ENCODE measurements around the gene PCDHB14.
"Not testable (repeated sequence)": the region's sequence is repeated elsewhere in the genome, so short reads cannot be mapped to it uniquely, and the experiment has no call there.

The PCDHB14 gene

DNA sequence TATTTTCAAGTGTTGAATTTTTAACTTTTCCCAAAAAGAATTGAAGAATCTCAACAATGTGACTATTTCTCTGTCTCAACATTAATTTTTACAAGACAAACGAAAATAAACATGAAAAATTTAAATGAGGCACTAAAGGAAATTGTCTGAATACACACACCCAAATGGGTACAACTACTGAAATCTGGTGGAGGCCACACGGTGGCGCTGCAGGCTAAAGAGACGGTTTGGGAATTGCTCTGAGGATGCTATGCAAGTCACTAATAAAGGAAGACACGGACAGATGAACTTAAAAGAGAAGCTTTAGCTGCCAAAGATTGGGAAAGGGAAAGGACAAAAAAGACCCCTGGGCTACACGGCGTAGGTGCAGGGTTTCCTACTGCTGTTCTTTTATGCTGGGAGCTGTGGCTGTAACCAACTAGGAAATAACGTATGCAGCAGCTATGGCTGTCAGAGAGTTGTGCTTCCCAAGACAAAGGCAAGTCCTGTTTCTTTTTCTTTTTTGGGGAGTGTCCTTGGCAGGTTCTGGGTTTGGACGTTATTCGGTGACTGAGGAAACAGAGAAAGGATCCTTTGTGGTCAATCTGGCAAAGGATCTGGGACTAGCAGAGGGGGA, 30.9 kb upstream of the PCDHB14 start, which contains the start of gene PCDHB10:
TSS of gene PCDHB10 (plus strand) at position 244 of the 616 bp plus-strand sequence. CDS start at position 444, 200 bp downstream.
- Histone ChIP-seq H3K9ac (no peak within 1 kb of the TSS), H3K79me2 (ENCODE audit: insufficient read depth, low read depth) (no peaks in the 10 kb centered on the region), H3K27ac (no peak within 1 kb of the TSS), H2AFZ (ENCODE audit: low read depth) (peak within 1 kb of the TSS; percentile 51; the same call in 1 of the 2 replicates), H4K20me1 (ENCODE audit: insufficient read depth) (no peaks in the 10 kb centered on the region), H3K27me3 (ENCODE audit: insufficient read depth, low read depth) (no peaks in the 10 kb centered on the region), H3K4me2 (no peak within 1 kb of the TSS), H3K4me1 (ENCODE audit: low read depth, poor library complexity, severe bottlenecking) (no peaks in the 10 kb centered on the region), H3K36me3 (ENCODE audit: insufficient read depth) (no peaks in the 10 kb centered on the region), H3K4me3 (IDR thresholded peaks at IDR 0.05; ENCODE audit: insufficient read depth, low read depth, low read length) (no peak within 1 kb of the TSS)
- TF ChIP-seq, protein P1, sequence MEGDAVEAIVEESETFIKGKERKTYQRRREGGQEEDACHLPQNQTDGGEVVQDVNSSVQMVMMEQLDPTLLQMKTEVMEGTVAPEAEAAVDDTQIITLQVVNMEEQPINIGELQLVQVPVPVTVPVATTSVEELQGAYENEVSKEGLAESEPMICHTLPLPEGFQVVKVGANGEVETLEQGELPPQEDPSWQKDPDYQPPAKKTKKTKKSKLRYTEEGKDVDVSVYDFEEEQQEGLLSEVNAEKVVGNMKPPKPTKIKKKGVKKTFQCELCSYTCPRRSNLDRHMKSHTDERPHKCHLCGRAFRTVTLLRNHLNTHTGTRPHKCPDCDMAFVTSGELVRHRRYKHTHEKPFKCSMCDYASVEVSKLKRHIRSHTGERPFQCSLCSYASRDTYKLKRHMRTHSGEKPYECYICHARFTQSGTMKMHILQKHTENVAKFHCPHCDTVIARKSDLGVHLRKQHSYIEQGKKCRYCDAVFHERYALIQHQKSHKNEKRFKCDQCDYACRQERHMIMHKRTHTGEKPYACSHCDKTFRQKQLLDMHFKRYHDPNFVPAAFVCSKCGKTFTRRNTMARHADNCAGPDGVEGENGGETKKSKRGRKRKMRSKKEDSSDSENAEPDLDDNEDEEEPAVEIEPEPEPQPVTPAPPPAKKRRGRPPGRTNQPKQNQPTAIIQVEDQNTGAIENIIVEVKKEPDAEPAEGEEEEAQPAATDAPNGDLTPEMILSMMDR (conservative IDR thresholded peaks at IDR 0.05; ENCODE audit: low read depth, low read length), result peak; percentile 76; the same call in 1 of the 2 replicates

- not testable (repeated sequence) for H3K4me2 ChIP-seq; H3K4me1 ChIP-seq (ENCODE audit: low read depth, poor library complexity, severe bottlenecking)
These were observed 28.8 kb upstream of the PCDHB14 start for GRCh38 chr5:141194332-141194731.

DNA sequence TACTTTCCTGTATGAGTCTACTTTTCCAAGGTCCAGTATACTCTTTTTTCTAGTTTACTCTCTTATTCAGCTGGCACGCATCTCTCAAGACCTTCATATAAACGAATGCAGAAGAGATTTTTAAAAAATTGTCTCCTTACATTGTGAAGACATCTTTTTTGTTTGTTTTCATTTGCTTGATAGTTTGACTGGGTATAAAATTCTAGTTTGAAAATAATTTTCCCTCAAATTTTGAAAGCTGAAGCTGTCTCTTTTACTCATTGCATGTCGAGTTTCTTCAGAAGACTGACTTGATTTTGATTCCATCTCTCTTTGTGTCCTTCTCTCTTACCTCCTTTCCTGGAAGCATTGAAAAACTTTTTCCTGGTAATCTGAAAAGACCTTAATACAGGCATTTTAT, 26.8 kb upstream of the PCDHB14 start:
- TF ChIP-seq, protein P1 (conservative IDR thresholded peaks at IDR 0.05; ENCODE audit: low read depth, low read length), result no peak
- no peak overlapping the region for H3K27ac ChIP-seq

More at GRCh38 chr5:141194332-141194731, 28.8 kb upstream of the PCDHB14 start:
- H3K27me3 ChIP-seq (ENCODE audit: insufficient read depth, low read depth); H3K79me2 ChIP-seq (ENCODE audit: insufficient read depth, low read depth); H2AFZ ChIP-seq (ENCODE audit: low read depth); H3K27ac ChIP-seq; H3K36me3 ChIP-seq (ENCODE audit: insufficient read depth); H3K9ac ChIP-seq; H3K4me3 ChIP-seq (IDR thresholded peaks at IDR 0.05; ENCODE audit: insufficient read depth, low read depth, low read length); H4K20me1 ChIP-seq (ENCODE audit: insufficient read depth): not testable (repeated sequence)

GRCh38 chr5:141199359-141200235, 23.5 kb upstream of the PCDHB14 start, which contains the start of gene PCDHB11:
Gene PCDHB11 (plus strand): TSS chr5:141199627. CDS start chr5:141199775, 148 bp downstream.
- no peaks in the 10 kb centered on the region for H4K20me1 ChIP-seq (ENCODE audit: insufficient read depth)
- no peak within 1 kb of the TSS for H3K4me2 ChIP-seq
- no peak within 1 kb of the TSS for H3K9ac ChIP-seq
- no peaks in the 10 kb centered on the region for H3K36me3 ChIP-seq (ENCODE audit: insufficient read depth)
- no peak within 1 kb of the TSS for H3K4me3 ChIP-seq (IDR thresholded peaks at IDR 0.05; ENCODE audit: insufficient read depth, low read depth, low read length)
- TF ChIP-seq, protein P1 (conservative IDR thresholded peaks at IDR 0.05; ENCODE audit: low read depth, low read length), result peak; percentile 40; the same call in 1 of the 2 replicates
- no peaks in the 10 kb centered on the region for H3K4me1 ChIP-seq (ENCODE audit: low read depth, poor library complexity, severe bottlenecking)
- H2AFZ ChIP-seq (ENCODE audit: low read depth), result no peak within 1 kb of the TSS; the same call in 1 of the 2 replicates
- no peak within 1 kb of the TSS for H3K27ac ChIP-seq
- H3K79me2 ChIP-seq (ENCODE audit: insufficient read depth, low read depth), result no peaks in the 10 kb centered on the region
- no peaks in the 10 kb centered on the region for H3K27me3 ChIP-seq (ENCODE audit: insufficient read depth, low read depth)

More for the DNA sequence above, 26.8 kb upstream of the PCDHB14 start:
- Histone ChIP-seq H3K4me1 (ENCODE audit: low read depth, poor library complexity, severe bottlenecking) (no peaks in the 10 kb centered on the region), H3K4me3 (IDR thresholded peaks at IDR 0.05; ENCODE audit: insufficient read depth, low read depth, low read length) (no peak overlapping the region), H4K20me1 (ENCODE audit: insufficient read depth) (no peaks in the 10 kb centered on the region), H3K9ac (no peak overlapping the region), H3K27me3 (ENCODE audit: insufficient read depth, low read depth) (no peaks in the 10 kb centered on the region), H2AFZ (ENCODE audit: low read depth) (no peak overlapping the region), H3K36me3 (ENCODE audit: insufficient read depth) (no peaks in the 10 kb centered on the region), H3K4me2 (no peak overlapping the region), H3K79me2 (ENCODE audit: insufficient read depth, low read depth) (no peaks in the 10 kb centered on the region)

GRCh38 chr5:141201126-141201525, 22.0 kb upstream of the PCDHB14 start:
- not testable (repeated sequence) for H3K36me3 ChIP-seq (ENCODE audit: insufficient read depth); H3K27me3 ChIP-seq (ENCODE audit: insufficient read depth, low read depth); H3K4me3 ChIP-seq (IDR thresholded peaks at IDR 0.05; ENCODE audit: insufficient read depth, low read depth, low read length); H3K4me1 ChIP-seq (ENCODE audit: low read depth, poor library complexity, severe bottlenecking); H4K20me1 ChIP-seq (ENCODE audit: insufficient read depth); H2AFZ ChIP-seq (ENCODE audit: low read depth); H3K79me2 ChIP-seq (ENCODE audit: insufficient read depth, low read depth); H3K27ac ChIP-seq; H3K4me2 ChIP-seq; H3K9ac ChIP-seq

DNA sequence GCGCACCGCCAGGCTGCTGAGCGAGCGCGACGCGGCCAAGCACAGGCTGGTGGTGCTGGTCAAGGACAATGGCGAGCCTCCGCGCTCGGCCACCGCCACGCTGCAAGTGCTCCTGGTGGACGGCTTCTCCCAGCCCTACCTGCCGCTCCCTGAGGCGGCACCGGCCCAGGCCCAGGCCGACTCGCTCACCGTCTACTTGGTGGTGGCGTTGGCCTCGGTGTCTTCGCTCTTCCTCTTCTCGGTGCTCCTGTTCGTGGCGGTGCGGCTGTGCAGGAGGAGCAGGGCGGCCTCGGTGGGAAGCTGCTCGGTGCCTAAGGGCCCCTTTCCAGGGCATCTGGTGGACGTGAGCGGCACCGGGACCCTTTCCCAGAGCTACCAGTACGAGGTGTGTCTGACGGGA, 21.5 kb upstream of the PCDHB14 start:
- not testable (repeated sequence) for H3K4me3 ChIP-seq (IDR thresholded peaks at IDR 0.05; ENCODE audit: insufficient read depth, low read depth, low read length); H3K9ac ChIP-seq; H3K27ac ChIP-seq; H2AFZ ChIP-seq (ENCODE audit: low read depth); H3K4me2 ChIP-seq; H3K4me1 ChIP-seq (ENCODE audit: low read depth, poor library complexity, severe bottlenecking); H3K79me2 ChIP-seq (ENCODE audit: insufficient read depth, low read depth); H4K20me1 ChIP-seq (ENCODE audit: insufficient read depth); H3K36me3 ChIP-seq (ENCODE audit: insufficient read depth); H3K27me3 ChIP-seq (ENCODE audit: insufficient read depth, low read depth)

Data from KMS-11 (cell line).